AG09319 (cell line): Measurements from ENCODE around the gene CAVIN1.
"Not testable (repeated sequence)": the region's sequence is repeated elsewhere in the genome, so short reads cannot be mapped to it uniquely, and the experiment has no call there.

Experiments used
- DNase-seq: peaks from one replicate; pipeline ENCODE4 v3.0.0-alpha.2; 2010; ENCODE audit warnings: low read depth; ENCODE audit errors: extremely low read depth
- TF ChIP-seq, protein P1 (sequence below): IDR thresholded peaks from 2 replicates; pipeline ENCODE4 v1.5.1; 2011; ENCODE audit warnings: low read depth, mild to moderate bottlenecking, inconsistent platforms, low read length, moderate library complexity

CAVIN1 gene

DNA sequence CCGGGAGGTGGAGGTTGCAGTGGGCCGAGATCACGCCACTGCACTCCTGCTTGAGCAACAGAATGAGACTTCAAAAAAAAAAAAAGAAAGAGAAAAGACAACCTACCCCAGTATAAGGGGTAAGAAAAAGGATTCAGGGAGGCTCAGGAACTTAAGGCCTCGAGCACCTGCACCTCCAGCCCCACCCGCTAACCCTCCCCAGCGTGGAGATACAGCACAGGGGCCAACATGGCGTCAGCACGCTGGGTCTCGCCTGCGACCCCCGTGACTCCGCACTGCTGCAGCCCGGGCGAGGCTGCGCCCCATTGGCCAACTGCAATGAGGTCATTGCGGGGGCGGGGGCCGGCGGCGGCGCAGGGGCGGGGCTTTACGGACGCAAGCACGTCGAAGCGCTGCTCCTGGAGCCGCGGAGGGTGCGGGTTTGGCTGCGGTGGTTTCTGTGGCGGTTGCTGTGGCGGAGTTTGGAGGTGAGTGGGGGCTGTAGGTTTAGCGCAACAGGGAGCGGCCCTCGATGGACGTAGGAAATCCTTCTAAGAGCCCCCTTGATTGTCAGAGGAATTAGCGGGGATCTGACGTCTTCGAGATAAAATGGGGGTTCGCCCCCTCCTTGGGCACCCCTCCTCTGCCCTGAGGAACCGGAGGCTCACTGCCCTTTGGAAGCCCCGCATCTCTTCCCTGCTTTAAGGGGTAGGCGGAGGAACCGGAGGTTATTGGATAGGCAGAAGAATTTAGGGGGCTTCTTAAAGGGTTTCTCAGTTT, 35.6 kb upstream of the CAVIN1 start, which contains the start of gene ATP6V0A1:
ATP6V0A1 (plus strand) TSS at position 382 of the 759 bp plus-strand sequence. CDS start 2,017 bp downstream, outside the sequence.
- TF ChIP-seq, protein P1, sequence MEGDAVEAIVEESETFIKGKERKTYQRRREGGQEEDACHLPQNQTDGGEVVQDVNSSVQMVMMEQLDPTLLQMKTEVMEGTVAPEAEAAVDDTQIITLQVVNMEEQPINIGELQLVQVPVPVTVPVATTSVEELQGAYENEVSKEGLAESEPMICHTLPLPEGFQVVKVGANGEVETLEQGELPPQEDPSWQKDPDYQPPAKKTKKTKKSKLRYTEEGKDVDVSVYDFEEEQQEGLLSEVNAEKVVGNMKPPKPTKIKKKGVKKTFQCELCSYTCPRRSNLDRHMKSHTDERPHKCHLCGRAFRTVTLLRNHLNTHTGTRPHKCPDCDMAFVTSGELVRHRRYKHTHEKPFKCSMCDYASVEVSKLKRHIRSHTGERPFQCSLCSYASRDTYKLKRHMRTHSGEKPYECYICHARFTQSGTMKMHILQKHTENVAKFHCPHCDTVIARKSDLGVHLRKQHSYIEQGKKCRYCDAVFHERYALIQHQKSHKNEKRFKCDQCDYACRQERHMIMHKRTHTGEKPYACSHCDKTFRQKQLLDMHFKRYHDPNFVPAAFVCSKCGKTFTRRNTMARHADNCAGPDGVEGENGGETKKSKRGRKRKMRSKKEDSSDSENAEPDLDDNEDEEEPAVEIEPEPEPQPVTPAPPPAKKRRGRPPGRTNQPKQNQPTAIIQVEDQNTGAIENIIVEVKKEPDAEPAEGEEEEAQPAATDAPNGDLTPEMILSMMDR: no peak
- peak; percentile 53 for DNase-seq

DNA sequence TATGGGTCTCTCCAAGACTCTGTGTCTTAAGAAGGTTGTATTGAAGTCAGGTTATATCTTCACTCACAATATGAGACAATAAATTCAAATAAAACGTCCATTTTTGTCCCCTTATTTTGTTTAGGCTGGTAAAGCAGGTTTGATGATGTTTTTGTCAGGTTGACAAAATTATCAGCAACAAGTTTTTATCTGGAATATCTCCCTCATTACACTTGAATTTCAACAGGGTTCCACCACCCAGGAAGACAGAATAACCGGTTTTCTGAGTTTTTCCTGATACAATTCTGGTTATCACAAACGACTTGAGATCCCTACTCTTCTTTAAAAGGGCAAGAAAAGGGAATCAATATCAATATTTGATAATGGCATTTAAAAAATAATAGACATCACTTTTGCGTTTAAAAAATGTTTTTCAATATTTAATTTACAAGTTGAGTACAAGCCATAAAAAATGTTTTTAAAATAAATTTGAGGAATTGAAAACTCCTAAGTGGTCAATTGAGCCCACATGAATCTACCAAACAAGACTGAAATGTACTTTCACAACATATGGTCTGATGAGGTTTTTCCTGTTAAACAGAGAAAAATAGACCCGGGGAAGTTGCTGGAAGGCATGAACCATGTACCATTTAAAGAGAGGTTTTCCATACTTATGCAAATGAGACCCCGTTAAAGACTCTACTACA, 34.2 kb upstream of the CAVIN1 start:
- TF ChIP-seq, protein P1: no peak
- no peak for DNase-seq

DNA sequence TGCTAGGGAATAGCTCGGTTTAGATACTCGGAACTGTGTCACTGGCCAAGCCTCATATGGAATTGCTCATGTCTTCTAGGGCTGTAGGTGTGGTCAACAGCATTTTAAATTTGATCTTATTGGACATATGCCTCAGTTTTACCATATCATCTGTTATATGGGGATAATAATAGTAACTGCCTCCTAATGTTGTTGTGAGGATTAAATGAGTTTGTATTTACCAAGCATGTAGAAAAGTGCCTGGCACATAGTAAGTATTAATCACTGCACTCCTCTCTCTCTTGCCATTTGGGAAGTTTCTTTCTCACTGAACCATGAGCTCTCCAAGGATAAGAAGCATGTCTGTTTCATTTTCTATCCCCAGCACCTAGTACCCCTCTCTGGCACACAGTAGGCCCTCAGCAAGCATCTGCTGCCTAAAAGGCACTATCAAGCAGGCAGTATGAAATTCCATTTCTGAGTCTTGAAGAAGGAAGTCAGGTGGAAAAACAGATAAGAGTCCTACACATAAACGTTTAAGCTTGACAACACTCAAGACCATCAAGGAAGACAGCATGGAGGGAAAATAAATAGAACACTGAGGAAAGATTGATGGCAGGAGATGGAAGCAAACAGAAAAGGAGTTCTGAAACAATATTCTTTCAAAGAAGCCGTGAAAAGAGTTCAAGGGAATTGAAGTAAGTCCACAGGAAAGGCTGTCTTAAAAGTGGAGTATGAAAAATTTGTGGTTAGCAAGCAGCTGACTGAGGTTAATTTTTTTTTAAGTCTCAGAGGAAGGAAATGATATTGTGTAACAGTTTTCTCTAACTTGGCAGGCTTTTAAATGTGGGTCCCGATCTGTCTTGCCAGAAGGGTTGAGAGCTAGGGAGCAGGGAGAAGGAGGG, 33.4 kb upstream of the CAVIN1 start:
- peak; percentile 40 for DNase-seq
- TF ChIP-seq, protein P1: no peak

GRCh38 chr17:42454987-42455386, 31.9 kb upstream of the CAVIN1 start:
- not testable (repeated sequence) for DNase-seq

GRCh38 chr17:42453439-42453838, 30.4 kb upstream of the CAVIN1 start:
- no peak for DNase-seq
- TF ChIP-seq, protein P1: no peak

DNA sequence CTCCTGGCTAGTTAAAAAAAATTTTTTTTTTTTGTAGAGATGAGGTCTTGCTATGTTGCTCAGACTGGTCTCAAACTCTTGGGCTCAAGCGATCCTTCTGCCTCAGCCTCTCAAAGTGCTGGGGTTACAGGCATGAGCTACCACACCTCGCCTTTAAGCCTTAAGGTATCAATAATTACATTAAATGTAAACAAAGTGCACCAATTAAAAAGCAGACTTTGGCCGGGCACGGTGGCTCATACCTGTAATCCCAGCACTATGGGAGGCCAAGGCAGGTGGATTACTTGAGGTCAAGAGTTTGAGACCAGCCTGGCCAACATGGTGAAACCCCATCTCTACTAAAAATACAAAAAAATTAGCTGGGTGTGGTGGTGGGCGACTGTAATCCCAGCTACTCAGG, 28.2 kb upstream of the CAVIN1 start:
- not testable (repeated sequence) for DNase-seq

GRCh38 chr17:42449838-42450237, 26.8 kb upstream of the CAVIN1 start:
- DNase-seq: not testable (repeated sequence)

DNA sequence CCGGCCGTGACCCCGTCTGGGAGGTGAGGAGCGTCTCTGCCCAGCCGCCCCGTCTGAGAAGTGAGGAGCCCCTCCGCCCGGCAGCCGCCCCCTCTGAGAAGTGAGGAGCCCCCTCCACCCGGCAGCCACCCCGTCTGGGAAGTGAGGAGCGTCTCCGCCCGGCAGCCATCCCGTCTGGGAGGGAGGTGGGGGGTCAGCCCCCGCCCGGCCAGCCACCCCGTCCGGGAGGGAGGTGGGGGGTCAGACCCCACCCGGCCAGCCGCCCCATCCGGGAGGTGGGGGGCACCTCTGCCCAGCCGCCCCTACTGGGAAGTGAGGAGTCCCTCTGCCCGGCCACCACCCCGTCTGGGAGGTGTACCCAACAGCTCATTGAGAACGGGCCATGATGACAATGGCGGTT, 26.1 kb upstream of the CAVIN1 start:
- DNase-seq: not testable (repeated sequence)

DNA sequence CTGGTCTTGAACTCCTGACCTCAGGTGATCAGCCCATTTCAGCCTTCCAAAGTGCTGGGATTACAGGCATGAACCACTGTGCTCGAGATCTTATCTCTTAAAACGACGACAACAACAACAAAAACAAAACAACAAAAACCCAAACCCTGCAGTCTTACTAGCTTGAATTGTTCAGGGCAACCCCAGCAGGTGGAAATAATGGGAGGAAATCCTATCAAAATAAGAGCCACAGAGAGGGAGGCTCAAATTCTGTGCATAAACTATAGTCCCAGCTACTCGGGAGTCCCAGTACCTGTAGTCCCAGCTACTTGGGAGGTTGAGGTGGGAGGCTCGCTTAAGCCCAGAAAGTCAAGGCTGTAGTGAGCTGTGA, 19.1 kb upstream of the CAVIN1 start:
- TF ChIP-seq, protein P1: no peak
- DNase-seq: no peak
